ENCODE data around the gene LRBA.

GRCh38 chr4:150314031-150314430 lies 701.1 kb downstream of the LRBA start:
- TF ChIP-seq CTCF (IDR thresholded peaks at IDR 0.05; ENCODE audit: low read depth, low read length, missing input control) = no peak
- TF ChIP-seq FOXA1 (IDR thresholded peaks at IDR 0.05) = no peak
- no peak for TF ChIP-seq REST (IDR thresholded peaks at IDR 0.05)
- no peak for TF ChIP-seq RXRA (IDR thresholded peaks at IDR 0.05)
- TF ChIP-seq RAD21 (IDR thresholded peaks at IDR 0.05) = no peak
- TF ChIP-seq YY1 (IDR thresholded peaks at IDR 0.05) = no peak
- no peak for TF ChIP-seq TAF1 (conservative IDR thresholded peaks at IDR 0.05)

Data from liver (tissue), 3 donors.